Measurements from ENCODE around the gene IFT25.
"Not testable (repeated sequence)": the region's sequence is repeated elsewhere in the genome, so short reads cannot be mapped to it uniquely, and the experiment has no call there.

- TF ChIP-seq CTCF (IDR thresholded peaks at IDR 0.05); EZH2 (IDR thresholded peaks at IDR 0.05; ENCODE audit: borderline replicate concordance, insufficient read depth, low read depth, low read length, poor library complexity, severe bottlenecking): not testable (repeated sequence)
Measured at GRCh38 chr1:53994516-53994915, 49.0 kb upstream of the IFT25 start.
